GM19240 (cell line): ENCODE measurements around the gene MBNL3.
"Not testable (repeated sequence)": the region's sequence is repeated elsewhere in the genome, so short reads cannot be mapped to it uniquely, and the experiment has no call there.

Experiments
- DNase-seq: peaks from one replicate; pipeline ENCODE4 v3.0.0; 2011; ENCODE audit warnings: low spot score; ENCODE audit not compliant: insufficient read length

Gene MBNL3

DNA sequence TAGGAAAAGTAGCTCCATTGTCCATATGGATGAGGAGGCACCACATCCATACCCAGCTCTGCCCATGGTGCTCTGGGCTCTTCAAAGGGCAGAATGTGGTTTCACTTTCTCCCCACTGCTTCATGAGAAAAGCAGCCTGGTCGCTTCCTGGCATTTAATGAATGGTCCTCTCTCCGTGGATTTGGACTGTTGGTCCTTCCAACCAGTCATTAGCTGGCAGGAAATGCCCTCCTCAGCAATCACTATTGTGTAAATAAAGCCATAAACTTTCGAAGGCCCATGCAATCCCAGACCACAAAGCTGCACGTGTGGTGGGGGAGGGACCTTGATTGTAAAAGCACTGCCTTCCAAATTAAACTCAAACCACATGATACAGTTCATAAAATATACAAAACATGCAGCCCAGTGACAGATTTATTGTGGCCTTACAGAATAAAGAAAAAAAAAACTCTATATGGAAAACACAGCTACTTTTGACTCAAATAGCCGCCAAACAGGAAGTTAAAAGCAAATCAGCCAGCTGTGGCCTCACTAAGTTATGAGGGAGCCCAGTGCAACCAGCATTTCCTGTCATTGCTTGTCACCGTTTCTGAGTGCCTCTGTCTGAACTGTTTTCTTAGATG, 8.1 kb downstream of the MBNL3 start:
- peak; percentile 11 for DNase-seq

GRCh38 chrX:132474544-132475248, 14.1 kb downstream of the MBNL3 start:
- DNase-seq = no peak

DNA sequence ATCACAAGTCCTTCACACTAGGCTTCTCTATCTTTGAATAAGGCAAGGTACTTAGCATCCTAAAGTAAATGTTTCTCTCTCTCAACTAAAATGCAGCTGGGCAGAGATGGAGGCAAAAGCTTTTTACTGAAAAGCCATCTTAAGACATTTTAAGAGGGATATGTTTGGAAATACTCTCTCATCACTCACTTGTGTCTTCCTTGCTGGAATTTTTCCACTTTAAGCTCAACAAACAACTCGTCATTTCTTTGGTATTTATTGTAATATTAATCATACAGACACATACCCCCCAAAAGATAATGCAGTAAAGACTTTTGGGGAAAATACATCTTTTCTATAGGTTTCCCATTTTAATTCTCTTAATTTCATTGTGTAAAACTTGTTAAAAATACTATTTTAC, 16.4 kb downstream of the MBNL3 start:
- no peak for DNase-seq

- DNase-seq = no peak
Measured at GRCh38 chrX:132470831-132471230, 18.0 kb downstream of the MBNL3 start.

- no peak for DNase-seq
Measured at GRCh38 chrX:132470179-132470578, 18.7 kb downstream of the MBNL3 start.

DNA sequence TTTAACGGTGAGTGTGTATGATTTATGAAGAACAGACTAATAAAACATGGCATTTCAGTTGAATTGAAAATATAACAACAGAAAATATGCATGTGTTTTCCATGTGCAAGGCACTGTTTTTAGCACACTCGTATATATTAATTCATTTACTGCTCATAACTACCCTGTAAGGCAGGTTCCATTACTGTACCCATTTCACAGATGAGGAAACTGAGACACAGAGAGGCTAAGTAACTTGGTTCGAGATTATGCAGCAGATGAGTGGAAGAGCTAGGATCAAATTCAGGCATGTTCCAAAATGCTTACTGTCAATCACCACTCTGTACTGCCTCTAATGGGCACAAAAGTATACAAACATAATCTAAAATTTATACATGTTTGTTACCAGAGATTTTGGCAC, 20.4 kb downstream of the MBNL3 start:
- no peak for DNase-seq

- DNase-seq = no peak
Measured at GRCh38 chrX:132467989-132468388, 20.8 kb downstream of the MBNL3 start.

DNA sequence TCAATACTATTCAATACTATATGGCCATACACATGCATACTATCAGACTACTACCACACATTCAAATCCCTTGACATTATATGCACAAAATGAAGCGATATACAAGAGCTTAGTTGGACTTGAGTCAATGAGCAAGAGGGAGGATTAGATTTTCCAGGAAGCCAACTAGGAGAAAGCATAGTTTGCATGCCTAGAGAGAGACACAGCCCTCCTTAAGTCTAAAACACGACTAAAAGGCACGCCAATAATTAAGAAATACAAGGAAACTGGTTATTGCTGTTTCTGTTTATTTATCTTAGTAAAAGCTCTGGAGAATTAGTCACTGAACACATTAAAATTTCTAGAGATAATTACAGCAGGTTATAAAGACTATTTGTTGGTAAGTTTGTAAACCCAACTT, 21.8 kb downstream of the MBNL3 start:
- no peak for DNase-seq

GRCh38 chrX:132463411-132463810, 25.4 kb downstream of the MBNL3 start:
- no peak for DNase-seq

DNA sequence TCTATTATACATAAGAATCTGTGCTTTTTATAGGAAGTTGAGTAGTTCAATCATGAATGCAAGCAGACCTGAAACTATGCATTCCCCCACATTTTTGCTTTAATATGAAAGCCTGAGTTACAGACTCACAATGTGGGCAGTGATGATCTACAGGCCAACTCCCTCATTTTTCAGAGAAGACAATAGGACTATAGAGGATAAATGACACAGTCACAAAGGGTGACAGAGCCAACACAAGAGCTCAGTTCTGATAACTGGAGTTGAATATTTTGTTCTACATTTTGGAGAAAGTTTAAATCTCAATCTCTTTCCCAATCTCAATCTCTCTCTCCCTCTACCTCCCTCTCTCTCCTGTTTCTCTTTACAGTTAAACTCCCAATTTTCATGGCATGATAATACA, 27.0 kb downstream of the MBNL3 start:
- DNase-seq = no peak

DNA sequence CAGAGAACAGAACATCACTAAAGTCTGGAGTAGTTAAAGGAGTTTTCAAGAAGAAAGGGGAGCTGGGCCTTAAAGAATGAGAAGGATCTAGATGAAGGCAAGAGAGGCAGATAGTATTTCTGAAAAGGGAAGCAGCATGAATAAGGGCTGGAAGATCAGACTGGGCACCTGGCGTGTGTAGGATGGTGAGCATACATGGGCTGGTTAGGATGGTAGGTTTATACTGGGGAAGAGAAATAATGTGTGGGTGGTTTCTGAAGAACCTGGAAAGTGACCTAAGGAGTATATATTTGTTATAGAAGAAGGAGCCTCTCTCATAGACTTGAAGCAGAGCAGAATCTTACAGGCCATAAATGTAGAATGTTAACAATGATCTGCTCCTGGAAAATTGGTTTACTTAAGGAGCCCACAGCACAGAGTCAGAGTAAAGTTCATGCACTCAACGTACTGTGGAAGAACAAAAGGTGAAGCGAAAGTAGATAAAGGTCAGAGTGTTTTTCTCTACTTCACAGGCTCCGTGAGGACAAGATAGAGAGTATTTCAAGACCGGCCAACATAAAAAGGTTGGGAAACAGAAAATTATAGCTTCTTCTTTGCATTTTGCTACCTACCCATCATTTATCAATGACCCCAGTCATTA, 35.8 kb downstream of the MBNL3 start:
- DNase-seq = no peak

- DNase-seq = not testable (repeated sequence)
Measured at GRCh38 chrX:132445909-132446308, 42.9 kb downstream of the MBNL3 start.

- DNase-seq = no peak
Measured at GRCh38 chrX:132444936-132445335, 43.9 kb downstream of the MBNL3 start.

- no peak for DNase-seq
Measured at GRCh38 chrX:132443196-132444135, 45.4 kb downstream of the MBNL3 start.

DNA sequence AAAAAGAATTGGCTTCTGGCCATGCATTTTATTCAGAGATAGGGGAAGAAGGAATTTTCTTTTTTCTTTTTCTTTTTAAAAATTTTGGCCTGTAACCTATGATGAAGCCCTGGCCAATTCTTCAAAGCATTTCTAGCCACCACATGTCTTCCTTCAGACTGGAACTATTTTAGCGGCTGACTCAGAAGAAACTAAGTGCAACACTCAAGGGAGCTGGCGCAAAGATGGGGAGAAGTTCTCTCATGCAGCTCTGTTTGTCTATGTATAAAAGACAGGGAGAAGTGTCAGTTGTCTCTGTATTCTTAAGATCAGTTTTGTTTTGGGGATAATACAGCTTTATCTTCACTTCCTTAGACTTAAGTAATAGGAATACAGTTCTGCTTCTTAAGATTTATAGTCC, 46.1 kb downstream of the MBNL3 start:
- DNase-seq = no peak

GRCh38 chrX:132435222-132435621, 53.6 kb downstream of the MBNL3 start:
- DNase-seq = no peak

GRCh38 chrX:132433551-132433950, 55.3 kb downstream of the MBNL3 start:
- no peak for DNase-seq

DNA sequence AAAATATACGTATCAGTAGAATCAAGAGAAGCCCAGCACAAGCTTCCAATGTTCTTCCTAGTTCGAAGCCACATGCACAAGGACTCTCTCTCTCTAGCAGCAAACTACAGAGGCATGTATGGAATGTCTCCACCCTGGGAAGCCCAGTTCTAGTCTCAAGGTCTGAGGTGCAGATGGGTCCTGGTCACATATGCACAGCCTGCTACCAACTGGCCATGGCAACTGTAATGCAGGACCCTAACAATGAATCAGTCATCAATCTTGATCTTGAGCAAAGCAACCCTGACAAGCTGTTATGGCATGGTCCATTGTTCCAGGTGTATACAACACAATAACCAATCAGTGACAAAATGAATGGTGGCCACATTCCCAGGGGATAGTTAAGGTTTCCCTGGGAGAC, 55.8 kb downstream of the MBNL3 start:
- DNase-seq = no peak

DNA sequence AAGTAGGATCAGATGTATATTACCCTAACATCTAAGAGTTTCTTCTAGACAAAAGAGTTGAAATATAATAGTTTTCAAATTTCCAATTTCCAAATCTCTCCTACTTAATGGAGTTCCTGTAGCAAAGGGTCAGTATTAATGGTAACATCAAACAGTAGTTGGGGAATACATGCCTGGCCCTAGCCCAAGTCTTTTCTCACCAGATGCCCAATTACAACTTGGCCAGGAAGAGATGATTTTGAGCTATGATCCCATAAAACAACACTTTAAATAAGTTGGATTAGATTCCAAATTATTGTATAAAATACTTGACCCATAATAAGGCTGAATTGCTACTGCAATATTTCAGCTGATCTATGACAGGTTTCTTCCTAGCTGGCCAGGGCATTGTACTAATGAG, 59.9 kb downstream of the MBNL3 start:
- no peak for DNase-seq

- DNase-seq = no peak
Measured at GRCh38 chrX:132426695-132427281, 62.0 kb downstream of the MBNL3 start.

GRCh38 chrX:132425744-132426318, 63.0 kb downstream of the MBNL3 start:
- DNase-seq = no peak
